GM21526 (cell line): ENCODE data around the gene GOLGA1.
"Not testable (repeated sequence)": the region's sequence is repeated elsewhere in the genome, so short reads cannot be mapped to it uniquely, and the experiment has no call there.

ENCODE experiments used
- ATAC-seq: cut with Tn5 transposase; IDR thresholded peaks from one replicate; pipeline ENCODE4 v1.9.1; 2021; ENCODE audit warnings: moderate library complexity; ENCODE audit not compliant: unreplicated experiment, low FRiP score

Gene GOLGA1

GRCh38 chr9:124940521-124940893 lies 376 bp downstream of the GOLGA1 start:
- peak; percentile 35 for ATAC-seq

DNA sequence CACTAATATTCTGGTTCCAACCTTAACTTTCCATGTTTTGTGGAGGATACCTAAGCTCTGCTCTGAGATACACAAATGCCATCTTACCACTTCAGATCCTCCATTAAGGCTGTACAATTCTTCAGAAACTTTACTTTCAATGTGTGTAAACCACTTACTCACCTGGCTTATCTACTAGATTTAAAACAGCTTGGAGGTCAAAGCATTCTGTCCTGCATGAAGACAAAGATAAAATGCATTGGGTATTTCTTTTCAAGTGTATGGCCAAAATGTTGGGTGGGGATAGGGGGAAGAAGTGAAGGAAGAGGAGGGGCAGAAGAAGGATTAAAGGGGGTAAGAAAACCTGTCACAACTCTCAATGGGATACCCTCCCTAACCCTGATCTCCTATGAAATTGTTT lies 939 bp downstream of the GOLGA1 start:
- no peak for ATAC-seq

GRCh38 chr9:124934290-124934689 lies 6.6 kb downstream of the GOLGA1 start:
- no peak for ATAC-seq

GRCh38 chr9:124932333-124932732 lies 8.6 kb downstream of the GOLGA1 start:
- no peak for ATAC-seq

GRCh38 chr9:124929464-124929863 lies 11.4 kb downstream of the GOLGA1 start:
- ATAC-seq = no peak

DNA sequence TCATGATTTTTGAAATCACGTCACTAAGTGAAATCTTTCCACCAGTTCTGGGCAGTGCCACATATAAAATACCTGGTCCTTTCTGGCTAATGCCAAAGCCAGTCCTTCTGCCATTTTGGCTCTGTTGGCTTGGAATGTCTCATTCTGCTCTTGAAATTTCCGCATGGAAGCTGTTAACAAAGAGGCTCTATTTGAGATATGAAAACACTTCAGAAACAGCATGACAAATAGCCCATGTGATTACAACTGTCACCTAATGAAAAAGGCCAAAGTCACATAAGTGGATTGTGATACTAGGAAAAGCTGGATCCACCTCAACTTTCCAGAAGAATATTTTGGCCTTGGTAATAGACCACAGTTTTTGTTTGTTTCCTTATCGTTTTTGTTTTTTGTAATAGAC lies 12.8 kb downstream of the GOLGA1 start:
- ATAC-seq = no peak

- ATAC-seq = not testable (repeated sequence)
These were observed 20.5 kb downstream of the GOLGA1 start for GRCh38 chr9:124920394-124920793.

GRCh38 chr9:124914753-124915405 lies 26.0 kb downstream of the GOLGA1 start:
- ATAC-seq = no peak

DNA sequence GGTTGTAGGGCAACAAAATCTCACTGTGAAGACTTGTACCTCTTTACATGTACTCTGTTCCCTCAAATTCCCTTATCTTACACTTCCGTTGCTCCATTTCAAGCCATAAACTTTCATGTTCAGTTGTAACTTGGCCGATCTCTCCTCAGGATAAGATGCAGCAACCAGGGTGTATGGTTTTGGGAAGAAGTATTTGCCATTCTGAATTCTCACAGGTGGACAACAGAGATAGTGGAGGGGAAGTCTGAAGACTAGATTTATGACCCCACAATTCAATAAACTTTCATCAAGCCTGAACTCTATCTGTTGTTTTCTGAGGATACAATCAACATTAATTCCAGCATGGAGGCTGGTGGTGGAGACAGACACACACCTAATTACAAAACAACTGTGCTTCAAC lies 27.5 kb downstream of the GOLGA1 start:
- no peak for ATAC-seq

GRCh38 chr9:124911766-124912165 lies 29.1 kb downstream of the GOLGA1 start:
- no peak for ATAC-seq

DNA sequence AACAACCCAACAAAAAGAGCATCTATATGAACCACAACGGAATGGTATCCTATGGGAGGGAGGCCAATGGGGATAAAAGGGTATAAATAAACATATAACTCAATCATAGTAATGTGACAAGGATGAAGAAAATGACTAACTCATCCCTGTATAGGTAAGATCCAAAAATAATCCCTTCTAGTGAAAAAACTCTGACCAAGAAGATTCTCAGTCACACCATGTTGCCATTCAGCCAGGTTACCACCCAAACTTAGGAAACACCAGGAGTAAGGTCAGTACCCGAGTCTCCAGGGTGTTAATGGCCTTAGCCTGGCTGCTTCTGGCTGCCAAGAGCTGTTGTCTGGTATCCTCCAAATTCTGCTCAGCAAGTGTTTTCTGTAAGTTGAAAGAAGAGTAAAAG lies 32.8 kb downstream of the GOLGA1 start:
- no peak for ATAC-seq

DNA sequence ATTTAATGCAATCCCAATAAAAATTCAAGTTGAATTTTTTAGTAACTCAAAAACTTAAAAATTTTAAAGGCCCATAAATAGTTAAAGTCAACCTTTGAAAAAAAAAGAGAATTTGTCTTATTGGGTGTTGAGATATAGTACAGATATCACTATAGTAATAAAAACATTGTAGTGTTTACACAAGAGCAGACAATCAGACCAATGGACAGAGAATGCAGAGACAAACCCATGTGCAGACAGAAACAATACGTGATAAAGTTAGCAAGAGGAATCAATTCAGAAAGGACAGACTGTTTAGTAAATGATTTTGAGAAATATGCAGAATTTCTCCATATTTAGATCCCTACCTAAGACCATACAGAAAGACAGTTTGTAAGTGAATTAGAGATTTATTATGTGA lies 33.9 kb downstream of the GOLGA1 start:
- no peak for ATAC-seq

GRCh38 chr9:124899845-124900244 lies 41.0 kb downstream of the GOLGA1 start:
- no peak for ATAC-seq

DNA sequence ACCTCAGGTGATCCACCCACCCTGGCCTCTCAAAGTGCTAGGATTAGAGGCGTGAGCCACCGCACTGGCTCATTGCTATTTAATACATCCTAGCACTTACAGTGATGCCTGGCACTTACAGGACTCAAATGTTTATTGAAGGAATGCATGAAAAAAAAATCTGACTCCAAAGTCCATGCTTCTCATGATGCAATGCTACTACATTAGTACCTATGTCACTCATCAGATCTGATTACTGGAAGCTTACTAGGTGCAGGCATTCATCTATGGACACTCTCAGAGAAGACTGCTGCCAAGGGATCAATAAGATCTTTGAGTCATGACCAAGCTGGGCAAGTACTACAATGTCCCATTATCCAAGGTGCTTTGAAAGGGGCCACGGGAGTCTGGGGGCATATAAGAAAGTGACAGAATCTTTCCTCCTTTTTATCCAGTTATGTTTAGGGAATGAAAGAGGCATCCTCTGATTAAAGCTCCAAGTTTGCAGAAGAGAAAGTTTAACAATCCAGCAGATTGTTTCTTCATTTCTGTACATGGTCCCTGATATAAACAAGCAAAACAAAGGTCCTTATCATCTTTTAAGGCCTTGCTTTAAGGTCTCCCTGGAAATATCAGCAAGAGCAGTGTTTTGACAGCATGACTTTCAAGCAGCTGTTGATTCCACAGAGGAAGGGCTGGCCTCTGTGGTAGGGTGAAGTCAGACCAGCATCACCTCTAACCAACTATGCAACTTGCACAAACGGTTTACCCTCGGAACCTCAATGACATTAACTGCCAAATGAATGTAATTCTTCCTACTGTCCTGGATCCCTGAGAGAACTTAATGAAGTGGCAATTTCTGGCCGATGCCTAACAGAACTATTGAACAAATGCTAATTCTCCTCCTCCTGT lies 43.1 kb downstream of the GOLGA1 start:
- no peak for ATAC-seq

GRCh38 chr9:124894741-124895170 lies 46.1 kb downstream of the GOLGA1 start:
- ATAC-seq = no peak

DNA sequence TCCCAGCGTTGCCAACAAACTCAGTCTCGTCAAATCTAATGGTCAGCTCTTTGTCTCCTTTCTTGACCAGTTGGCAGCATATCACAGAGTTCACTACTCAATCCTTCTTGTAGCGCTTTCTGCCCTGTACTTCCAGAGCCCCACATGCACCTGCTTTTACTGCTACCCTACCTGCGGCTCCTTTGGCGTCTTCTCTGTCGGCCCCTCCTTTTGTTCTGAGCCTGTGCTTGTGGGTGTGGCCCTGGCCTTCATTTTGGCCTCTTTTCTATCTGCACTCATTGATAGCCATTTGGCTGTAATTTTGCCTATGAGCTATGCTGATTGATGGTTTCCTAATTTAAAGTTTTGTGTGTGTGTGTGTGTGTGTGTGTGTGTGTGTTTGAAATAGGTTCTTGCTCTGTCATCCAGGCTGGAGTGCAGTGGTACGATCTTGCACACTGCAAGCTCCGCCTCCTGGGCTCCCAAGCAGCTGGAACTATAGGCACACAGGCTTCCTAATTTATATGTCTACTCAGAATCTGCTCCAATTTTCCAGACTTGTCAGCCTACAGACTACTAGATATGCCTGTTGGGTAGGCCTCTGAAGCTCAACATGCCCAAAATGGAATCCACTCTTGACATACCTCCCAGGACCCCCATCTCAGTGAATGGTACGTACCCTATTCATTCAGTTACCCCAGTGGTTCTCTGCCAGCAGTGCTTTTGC lies 46.7 kb downstream of the GOLGA1 start:
- ATAC-seq = no peak

- no peak for ATAC-seq
These were observed 50.7 kb downstream of the GOLGA1 start for GRCh38 chr9:124890179-124890578.

DNA sequence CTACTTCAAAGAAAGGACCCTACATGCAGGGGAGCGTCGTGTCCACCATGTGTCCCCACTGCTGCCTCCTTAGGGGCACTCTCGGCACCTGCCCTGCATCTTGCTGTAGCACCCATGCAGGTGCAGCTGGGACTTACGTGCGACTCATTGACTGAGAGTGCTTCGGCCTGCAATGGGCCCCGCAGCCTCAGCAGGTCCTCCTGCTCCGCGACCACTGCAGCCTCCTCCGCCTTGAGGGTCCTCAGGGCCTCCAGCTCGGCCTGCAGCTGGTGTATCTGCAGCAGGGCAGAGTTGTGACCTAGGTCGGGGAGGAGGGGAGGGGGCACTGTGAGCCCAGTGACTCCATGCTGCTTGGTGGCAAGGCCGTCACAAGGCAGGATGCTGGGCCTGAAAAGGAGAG lies 51.9 kb downstream of the GOLGA1 start:
- ATAC-seq = no peak

DNA sequence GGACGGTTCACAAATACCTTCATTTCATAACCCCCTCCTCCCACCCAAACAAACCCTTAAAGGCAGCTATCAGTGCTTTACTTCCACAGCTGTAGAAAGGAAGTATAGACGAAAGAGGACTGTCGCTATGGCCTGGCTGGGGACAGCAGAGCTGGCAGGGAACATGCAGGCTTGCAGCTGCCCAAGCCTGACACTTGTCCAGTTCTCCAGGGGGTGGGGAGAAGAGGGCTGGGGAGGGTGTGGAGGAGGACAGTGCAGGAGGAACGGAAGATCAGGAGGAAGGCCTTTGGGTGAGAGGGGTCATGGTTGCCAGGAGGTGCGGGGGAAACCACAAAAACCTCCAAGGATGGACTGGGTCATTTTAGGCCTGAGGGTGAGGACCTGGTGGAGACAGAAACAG lies 53.1 kb downstream of the GOLGA1 start:
- ATAC-seq = no peak

- ATAC-seq = no peak
These were observed 53.9 kb downstream of the GOLGA1 start for GRCh38 chr9:124886866-124887492.

DNA sequence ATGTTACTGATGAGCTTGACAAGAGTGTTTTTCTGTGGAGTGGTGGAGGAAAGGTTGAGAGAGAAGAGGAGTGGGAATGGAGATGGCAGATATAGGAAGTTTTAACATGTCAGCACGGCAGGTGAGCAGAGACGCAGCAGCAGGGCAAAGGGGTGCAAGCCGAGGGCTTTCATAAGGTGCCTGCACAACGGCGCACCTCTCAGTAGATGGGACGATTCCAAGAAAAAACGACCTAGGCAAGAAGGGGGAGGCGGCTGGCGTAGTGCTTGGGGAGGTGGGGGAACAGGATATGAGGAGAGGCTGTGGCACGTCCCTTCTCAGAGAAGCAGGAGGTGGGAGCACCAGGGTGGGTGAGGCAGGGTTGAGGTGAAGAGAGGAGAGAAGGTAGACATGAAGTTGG lies 54.4 kb downstream of the GOLGA1 start:
- no peak for ATAC-seq
